HG03521 (cell line): ENCODE results near the gene AFF4.
"Not testable (repeated sequence)": the region's sequence is repeated elsewhere in the genome, so short reads cannot be mapped to it uniquely, and the experiment has no call there.

Source experiments
- ATAC-seq: cut with Tn5 transposase; IDR thresholded peaks from one replicate; pipeline ENCODE4 v1.9.1; 2021; ENCODE audit warnings: mild to moderate bottlenecking, moderate library complexity; ENCODE audit not compliant: unreplicated experiment

AFF4 gene

GRCh38 chr5:132961123-132961815, 2.2 kb downstream of the AFF4 start:
- ATAC-seq: not testable (repeated sequence)

DNA sequence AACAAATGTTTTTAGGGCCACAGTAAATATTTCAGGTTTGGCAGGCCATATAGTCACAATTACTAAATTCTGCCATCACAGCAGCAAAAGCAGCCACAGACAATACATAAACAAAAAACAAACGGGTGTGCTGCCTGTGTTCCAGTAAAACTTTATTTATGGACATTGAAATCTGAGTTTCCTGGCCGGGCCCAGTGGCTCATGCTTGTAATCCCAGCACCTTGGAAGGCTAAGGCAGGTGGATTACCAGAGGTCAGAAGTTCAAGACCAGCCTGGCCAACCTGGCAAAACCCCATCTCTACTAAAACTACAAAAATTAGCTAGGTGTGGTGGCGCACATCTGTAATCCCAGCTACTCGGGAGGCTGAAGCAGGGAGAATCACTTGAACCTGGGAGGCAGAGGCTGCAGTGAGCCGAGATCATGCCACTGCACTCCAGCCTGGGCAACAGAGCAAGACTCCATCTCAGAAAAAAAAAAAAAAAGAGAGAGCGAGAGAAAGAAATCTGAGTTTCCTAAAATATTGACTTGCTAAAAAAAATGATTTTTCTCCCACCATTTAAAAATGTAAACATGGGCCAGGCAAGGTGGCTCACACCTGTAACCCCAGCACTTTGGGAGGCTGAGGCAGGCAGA, 7.2 kb downstream of the AFF4 start:
- ATAC-seq: not testable (repeated sequence)

- no peak for ATAC-seq
Observed at GRCh38 chr5:132953710-132954109, 9.7 kb downstream of the AFF4 start.

- no peak for ATAC-seq
Observed at GRCh38 chr5:132952829-132953228, 10.6 kb downstream of the AFF4 start.

- ATAC-seq: no peak
Observed at GRCh38 chr5:132951897-132952296, 11.5 kb downstream of the AFF4 start.

DNA sequence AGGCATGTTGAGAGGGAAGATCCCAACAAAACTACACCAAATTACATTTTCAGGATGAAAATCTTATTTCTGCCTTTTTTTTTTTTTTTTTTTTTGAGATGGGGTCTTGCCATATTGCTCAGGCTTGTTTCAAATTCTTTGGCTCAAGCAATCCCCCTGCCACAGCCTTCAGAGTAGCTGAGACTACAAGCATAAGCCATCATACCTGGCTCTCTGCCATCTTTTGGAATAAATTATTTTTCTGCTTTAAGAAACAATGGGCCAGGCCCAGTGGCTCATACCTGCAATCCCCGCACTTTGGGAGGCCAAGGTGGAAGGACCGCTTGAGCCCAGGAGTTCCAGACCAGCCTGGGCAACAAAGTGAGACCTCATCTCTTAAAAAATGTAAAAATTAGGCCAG, 14.3 kb downstream of the AFF4 start:
- no peak for ATAC-seq

GRCh38 chr5:132947671-132948070, 15.8 kb downstream of the AFF4 start:
- ATAC-seq: no peak

- ATAC-seq: not testable (repeated sequence)
Observed at GRCh38 chr5:132945315-132945714, 18.1 kb downstream of the AFF4 start.

DNA sequence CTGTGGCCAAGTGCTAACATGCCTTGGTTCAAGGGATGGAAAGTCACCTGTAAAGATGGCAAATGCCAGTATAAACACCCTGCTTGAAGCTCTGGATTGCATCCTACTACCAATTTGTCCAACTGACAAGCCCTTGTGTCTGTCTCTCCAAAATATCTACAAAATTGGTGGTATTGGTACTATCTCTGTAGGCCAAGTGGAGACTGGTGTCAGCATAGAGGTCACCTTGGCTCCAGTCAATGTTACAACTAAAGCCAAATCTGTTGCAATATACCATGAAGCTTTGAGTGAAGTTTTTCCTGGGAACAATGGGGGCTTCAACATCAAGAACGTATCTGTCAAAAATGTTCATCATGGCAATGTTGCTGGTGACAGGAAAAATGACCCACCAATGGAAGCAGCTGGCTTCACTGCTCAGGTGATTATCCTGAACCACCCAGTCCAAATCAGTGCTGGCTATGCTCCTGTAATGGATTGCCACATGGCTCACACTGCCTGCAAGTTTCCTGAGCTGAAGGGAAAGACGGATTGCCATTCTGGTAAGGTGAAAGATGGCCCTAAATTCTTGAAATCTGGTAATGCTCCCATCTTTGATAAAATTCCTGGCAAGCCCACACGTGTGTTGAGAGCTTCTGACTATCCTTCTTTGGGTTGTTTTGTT, 19.9 kb downstream of the AFF4 start:
- ATAC-seq: no peak

DNA sequence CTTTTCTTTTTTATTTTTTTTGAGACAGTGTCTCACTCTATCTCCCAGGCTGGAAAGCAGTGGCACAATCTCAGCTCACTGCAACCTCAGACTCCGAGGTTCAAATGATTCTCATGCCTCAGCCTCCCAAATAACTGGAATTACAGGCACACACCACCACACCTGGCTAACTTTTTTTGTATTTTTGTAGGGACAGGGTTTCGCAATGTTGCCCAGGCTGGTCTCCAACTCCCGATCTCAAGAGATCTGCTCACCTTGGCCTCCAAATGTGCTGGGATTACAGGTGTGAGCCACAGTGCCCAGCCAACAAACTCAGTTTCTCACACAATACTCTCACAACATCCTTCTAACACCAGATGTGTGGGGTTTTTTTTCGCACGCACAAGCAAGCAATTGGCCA, 22.1 kb downstream of the AFF4 start:
- no peak for ATAC-seq

GRCh38 chr5:132928062-132928407, 35.4 kb downstream of the AFF4 start:
- no peak for ATAC-seq

GRCh38 chr5:132927355-132928061, 35.9 kb downstream of the AFF4 start:
- no peak for ATAC-seq

- no peak for ATAC-seq
Observed at GRCh38 chr5:132926437-132926836, 37.0 kb downstream of the AFF4 start.

DNA sequence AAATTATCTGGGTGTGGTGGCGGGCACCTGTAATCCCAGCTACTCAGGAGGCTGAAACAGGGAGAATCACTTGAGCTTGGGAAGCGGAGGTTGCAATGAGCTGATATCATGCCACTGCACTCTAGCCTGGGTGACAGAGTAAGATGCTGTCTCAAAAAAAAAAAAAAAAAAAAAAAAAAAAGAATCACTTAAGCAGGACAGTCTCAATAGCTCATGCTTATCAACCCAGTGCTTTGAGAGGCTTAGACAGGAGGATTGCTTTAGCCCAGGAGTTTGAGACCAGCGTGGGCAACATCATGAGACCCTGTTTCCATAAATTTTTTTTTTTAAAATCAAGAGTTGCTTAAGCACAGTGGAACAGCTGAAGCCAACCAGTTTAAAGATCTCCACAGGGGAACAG, 47.3 kb downstream of the AFF4 start:
- ATAC-seq: no peak

DNA sequence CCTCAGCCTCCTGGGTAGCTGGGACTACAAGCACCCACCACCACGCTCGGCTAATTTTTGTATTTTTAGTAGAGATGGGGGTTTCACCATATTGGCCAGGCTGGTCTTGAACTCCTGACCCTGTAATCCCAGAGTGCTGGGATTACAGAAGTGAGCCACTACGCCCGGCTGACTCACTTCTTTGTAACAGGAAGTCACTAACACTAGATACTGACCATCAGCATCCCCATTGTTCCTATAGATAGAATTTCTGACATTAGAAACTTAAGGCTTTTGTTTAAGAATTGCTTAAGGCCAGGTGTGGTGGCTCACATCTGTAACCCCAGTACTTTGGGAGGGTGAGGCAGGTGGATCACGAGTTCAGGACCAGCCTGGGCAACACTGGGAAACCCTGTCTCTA, 47.8 kb downstream of the AFF4 start:
- no peak for ATAC-seq

DNA sequence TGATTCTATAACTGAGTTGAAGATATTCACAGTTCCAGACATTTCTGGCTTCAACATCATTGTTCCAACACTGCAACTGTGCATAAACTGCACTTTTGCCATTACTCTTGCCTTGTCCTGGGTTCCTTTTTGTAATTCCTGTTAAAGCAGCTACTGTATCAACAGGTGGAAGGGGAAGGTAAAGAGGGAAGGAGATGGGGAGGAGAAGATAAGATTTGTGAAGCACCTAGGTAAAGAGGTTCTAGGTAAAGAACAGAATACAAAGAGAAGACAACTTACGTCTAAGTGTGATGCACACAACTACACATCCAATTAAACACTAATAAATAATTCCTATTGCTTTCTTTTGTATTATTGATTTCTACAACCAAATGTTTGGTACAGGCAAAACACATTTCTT, 53.7 kb downstream of the AFF4 start:
- ATAC-seq: no peak

DNA sequence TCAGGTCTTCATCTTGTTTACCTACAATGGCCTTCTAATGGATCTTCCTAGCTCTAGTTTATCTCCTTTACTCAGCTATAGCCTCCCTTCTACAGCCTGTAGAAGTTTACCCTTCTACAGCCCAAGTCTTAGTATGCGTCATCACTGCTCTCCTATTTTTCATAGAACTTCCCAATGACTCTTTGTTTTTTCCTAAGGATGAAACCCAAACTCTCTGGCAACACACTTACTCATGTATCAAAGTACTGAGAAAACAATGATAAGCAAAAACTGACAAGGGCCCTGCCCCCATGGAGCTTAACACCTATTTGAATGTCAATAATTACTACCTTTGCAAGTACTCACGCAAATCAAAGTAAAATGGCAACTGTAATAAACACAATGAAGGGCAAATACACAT, 56.3 kb downstream of the AFF4 start:
- no peak for ATAC-seq

- ATAC-seq: no peak
Observed at GRCh38 chr5:132905938-132906337, 57.5 kb downstream of the AFF4 start.

DNA sequence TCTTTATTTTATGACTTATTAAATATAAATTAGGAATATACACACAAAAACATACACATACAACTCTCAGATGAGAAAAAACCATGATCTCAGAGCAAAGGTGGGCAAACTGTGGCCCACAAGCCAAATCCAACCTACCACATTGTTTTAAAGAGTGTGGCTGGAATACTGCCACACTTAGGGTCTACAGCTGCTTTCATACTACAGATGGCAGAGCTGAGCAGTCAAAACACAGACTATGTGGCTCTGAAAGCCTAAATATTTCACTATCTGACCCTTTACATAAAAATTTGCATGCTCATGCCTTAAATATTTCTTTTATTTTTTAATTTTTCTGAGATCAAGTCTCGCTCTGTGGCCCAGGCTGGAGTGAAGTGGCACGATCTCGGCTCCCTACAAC, 61.7 kb downstream of the AFF4 start:
- ATAC-seq: no peak

DNA sequence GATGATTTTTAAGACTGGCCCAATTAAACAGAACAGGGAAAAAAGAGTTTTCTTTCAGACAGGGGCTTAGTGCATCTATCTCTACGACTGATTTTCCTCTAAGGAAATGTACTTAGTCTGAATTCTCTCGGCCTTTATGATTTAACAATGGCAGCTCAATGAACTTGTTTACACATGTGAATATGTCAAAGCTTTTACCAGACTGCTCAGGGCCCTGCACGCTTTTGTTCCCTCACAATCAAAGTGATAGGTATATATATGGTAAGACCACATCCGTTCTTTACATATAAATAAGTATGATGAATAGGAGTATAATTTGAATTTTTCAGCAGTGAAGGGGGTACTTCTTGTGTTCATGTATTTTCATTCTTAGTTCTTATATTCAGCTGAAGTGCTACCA, 62.4 kb downstream of the AFF4 start:
- no peak for ATAC-seq

DNA sequence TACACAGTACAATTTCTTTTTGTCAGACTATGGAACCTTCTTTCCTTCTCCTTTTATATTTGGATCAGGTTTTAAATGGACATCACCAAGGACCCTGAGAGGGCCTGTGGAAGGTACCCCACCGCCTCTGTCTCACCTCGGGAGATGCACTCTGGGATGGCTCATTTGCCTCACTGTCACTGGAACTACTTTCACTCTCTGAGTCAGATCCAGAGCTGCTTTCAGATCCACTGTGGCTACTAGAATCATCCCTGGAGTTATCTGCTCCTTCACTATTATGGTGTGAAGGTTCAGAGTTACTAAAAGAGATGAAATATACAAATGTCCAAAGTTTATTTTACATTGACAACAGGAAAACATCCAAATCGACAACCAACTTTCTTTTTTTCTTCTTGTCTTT, 65.3 kb downstream of the AFF4 start:
- ATAC-seq: no peak

- no peak for ATAC-seq
Observed at GRCh38 chr5:132896685-132897084, 66.7 kb downstream of the AFF4 start.
